HFF-Myc (cell line): ENCODE results near the gene SCPEP1.

Source experiments
- DNase-seq: peaks from one replicate; pipeline ENCODE4 v3.0.0-alpha.2; 2011; ENCODE audit warnings: low read depth; ENCODE audit errors: extremely low read depth
- H3K4me3 ChIP-seq: replicated peaks from 2 replicates; pipeline ENCODE4 v1.5.1; 2011; ENCODE audit warnings: low read depth, mild to moderate bottlenecking, control low read depth, low read length
- TF ChIP-seq, protein P1 (sequence below): IDR thresholded peaks from 2 replicates; pipeline ENCODE4 v1.5.1; 2012; ENCODE audit warnings: mild to moderate bottlenecking, low read depth, low read length, control low read depth; ENCODE audit errors: missing control alignments

Gene SCPEP1

DNA sequence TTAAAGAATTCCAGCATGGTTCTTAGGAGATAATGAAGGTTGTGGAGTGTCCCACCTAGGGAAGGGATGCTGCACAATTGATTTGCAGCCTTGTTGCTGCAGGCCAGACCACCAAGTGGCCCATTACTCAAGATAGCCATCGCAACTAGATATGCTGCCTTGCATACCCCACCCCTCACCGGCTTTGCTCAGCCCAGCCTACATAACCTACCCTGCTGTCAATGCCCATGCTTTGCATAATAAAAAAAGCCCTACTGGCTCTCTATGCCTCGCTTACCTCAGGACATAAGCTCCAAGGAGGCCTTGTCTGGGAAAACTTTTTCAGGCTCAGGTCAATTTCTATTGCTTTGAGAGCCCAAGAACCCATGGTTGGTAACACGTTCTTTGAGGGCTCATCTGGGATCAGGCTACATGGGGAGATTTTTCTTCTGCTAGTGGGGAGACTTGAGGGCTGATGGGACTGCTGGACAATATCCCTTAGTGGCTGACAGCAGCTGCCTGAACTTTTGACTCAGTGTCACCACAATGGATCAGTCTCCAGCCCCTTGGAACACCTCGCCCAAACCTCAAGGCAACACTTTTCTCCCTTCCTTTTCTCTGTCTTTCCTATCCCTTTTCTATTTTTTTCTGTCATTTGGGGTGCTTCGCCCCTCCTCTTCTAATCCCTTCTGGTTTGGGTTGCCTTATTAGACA lies 38.3 kb downstream of the SCPEP1 start:
- DNase-seq = no peak
- H3K4me3 ChIP-seq = no peak overlapping the region
- TF ChIP-seq, protein P1, sequence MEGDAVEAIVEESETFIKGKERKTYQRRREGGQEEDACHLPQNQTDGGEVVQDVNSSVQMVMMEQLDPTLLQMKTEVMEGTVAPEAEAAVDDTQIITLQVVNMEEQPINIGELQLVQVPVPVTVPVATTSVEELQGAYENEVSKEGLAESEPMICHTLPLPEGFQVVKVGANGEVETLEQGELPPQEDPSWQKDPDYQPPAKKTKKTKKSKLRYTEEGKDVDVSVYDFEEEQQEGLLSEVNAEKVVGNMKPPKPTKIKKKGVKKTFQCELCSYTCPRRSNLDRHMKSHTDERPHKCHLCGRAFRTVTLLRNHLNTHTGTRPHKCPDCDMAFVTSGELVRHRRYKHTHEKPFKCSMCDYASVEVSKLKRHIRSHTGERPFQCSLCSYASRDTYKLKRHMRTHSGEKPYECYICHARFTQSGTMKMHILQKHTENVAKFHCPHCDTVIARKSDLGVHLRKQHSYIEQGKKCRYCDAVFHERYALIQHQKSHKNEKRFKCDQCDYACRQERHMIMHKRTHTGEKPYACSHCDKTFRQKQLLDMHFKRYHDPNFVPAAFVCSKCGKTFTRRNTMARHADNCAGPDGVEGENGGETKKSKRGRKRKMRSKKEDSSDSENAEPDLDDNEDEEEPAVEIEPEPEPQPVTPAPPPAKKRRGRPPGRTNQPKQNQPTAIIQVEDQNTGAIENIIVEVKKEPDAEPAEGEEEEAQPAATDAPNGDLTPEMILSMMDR = no peak

DNA sequence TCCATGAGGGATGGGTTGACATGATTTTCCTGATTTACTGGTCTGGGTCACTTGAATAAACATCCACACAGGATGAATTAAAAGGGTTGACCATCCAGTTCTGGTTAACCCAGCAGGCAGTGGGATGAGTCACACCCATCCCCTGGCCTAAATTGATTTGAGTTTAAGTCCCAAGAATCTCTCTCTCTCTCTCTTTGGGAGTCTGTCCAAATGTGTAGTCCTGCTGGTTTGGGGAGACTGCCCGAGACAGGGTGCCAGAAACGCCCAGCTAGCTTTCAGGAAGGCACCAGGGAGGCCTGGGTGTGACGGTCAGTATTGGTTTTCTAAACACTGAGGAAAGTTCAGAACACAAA lies 38.8 kb downstream of the SCPEP1 start:
- DNase-seq = no peak
- TF ChIP-seq, protein P1 = no peak
- no peak overlapping the region for H3K4me3 ChIP-seq

DNA sequence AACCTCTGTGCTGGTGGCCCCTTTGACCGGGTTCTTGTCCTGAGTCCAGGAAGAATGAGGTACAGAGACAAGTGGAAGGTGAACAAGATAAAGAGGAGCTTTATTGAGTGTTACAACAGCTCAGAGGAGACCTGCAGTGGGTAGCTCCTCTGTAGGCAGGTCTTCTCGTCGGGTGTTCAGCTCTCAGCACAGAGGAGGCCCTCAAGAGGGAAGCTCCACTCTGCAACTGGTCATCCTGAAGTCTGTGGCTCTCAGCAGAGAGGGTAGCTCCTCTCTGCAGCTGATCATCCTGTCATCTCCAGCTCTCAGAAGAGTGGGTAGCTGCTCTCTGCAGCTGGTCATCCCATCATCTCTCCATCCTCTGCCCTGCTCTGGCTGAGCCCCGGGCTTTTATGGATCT lies 39.7 kb downstream of the SCPEP1 start:
- no peak for DNase-seq
- H3K4me3 ChIP-seq = no peak overlapping the region
- TF ChIP-seq, protein P1 = no peak

DNA sequence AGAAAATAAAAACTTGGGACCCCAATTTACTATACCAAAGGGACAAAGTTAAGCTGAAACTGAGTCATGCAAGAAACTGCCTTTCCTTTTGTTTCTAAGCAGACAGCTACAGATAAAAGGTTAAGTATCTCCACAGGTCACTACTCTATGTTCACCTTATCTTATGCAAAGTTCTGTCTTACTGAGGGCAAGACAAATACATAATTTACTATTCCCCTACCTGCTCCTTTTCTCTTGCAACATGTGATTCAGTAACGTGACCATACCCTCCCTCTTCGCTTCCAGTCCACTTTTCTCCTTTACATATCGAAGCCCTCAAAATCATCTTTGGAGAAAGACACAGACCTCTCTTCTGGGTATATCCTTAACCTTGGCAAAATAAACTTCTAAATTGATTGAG lies 42.3 kb downstream of the SCPEP1 start:
- TF ChIP-seq, protein P1 = no peak
- H3K4me3 ChIP-seq = no peak overlapping the region
- DNase-seq = no peak

DNA sequence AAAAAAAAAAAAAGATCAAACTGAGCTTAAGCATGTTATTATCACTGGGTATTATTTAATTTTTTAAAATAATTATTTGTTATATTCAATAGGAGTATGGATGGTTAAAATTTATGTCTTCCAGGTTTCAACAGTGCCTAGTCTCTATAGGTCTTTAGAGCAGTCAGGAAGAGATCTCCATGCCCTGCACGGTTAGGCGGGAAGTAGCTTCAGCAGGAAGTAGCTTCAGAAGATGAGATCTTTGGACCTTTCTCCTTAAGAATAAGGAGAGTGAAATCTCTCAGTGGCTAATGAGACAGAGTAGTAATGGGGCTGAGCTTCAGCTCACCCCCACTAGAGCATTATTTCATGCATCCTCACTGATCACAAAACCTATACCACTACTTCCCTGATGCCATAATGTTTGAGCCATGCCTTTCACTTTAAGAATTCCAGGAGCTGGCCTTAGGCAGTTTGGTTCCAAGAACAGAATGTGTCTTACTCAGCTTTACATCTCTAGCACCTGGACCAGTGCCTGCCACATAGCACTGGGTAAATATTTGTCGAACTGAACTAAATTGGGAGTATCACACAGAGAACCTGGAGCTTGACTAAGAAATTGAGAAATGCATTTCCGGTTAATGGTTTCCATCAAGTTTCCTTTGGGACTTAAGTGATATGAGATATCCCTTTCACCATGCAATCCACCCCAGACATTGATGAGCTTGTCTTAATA lies 43.5 kb downstream of the SCPEP1 start:
- H3K4me3 ChIP-seq = no peak overlapping the region
- TF ChIP-seq, protein P1 = no peak
- no peak for DNase-seq

DNA sequence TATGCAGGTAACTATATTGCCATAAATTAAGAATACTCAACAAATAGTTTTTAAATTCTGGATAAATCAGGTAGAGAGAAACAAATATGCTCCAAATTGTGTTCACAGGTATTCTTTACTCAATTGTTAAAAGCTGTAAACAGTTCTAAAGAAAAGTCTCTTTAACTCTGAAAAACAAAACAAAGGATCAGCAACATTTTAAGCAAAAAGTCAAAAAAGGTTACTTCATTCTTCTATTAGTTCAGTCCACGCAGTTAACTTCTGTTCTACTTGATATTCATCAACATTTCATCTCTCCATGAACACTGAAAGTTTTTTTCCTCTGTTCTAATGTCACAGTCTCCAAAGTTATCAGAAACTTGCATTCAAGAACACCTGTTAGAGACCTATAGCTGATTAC lies 47.9 kb downstream of the SCPEP1 start:
- no peak for DNase-seq
- H3K4me3 ChIP-seq = no peak overlapping the region
- TF ChIP-seq, protein P1 = no peak

DNA sequence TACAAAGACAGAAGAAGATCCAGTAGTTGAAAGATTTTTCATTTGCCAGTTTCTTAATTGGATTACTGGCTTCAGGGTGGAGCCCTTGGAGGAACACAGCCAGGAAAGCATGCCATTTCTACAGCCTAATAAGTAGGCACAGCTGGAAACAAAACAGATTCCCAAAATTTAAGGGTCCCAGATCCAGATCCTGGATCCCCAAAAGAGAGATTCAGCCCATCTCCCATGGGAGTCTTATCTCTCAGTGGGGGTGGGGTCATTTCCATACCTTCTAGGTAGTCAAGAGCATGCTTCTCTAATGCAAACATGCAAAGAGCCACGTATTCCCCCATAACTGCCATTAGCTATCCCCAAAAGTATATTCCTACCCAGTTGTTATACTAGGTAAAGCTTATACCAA lies 49.9 kb downstream of the SCPEP1 start:
- TF ChIP-seq, protein P1 = no peak

More for the DNA sequence above, 49.9 kb downstream of the SCPEP1 start:
- H3K4me3 ChIP-seq = no peak overlapping the region
- no peak for DNase-seq
